ENCODE data around the gene PPFIA1.
"Not testable (repeated sequence)": the region's sequence is repeated elsewhere in the genome, so short reads cannot be mapped to it uniquely, and the experiment has no call there.

DNA sequence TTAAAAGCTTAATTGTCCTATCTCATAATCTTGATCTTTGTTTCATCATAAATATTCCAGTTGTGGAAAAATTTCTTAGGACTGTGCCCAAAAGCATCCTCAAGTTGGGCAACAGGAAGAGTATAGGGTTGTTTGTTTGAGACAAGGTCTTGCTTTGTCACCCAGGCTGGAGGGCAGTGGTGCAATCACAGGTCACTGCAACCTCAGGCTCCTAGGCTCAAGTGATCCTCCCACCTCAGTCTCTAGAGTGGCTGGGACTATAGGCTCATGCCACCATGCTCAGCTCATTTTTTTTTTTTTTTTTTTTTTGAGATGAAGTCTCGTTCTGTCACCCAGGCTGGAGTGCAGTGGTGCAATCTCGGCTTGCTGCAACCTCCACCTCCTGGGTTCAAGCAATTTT, 11.4 kb upstream of the PPFIA1 start:
- not testable (repeated sequence) for TF ChIP-seq EZH2 (IDR thresholded peaks at IDR 0.05; ENCODE audit: borderline replicate concordance, low read depth, low read length, poor library complexity, severe bottlenecking); CTCF (conservative IDR thresholded peaks at IDR 0.05; ENCODE audit: low read depth, low read length)

Data from A673 (cell line).